Gastroesophageal sphincter (tissue), 4 donors: ENCODE results near the gene ZDHHC3. TPM values are rescaled to one million over a fixed set of nuclear protein-coding genes. Genes with fewer than 3 reads are reported as not detected.

Source experiments
- ATAC-seq: fragments of 150-250 bp; one replicate; pipeline ENCODE4 v1.9.1; 2016; ENCODE audit warnings: mild to moderate bottlenecking, moderate library complexity
- H3K27ac ChIP-seq, 4 donors: fragments of 200-600 bp; sonication (generic) in 3 of 4; 1 replicate in 3 of 4; 2 replicates in 1 of 4; pipeline ENCODE4 v1.5.1; 2016 to 2019
- H3K27me3 ChIP-seq: fragments of 200-600 bp; sonication (generic); one replicate; pipeline ENCODE4 v1.5.1; 2019
- H3K36me3 ChIP-seq, 2 donors: fragments of 200-600 bp; sonication (generic); one replicate each; pipeline ENCODE4 v1.5.1; 2019; ENCODE audit warnings: control low read depth in 1 of 2
- H3K4me1 ChIP-seq, 3 donors: fragments of 200-600 bp; sonication (generic); 1 replicate in 2 of 3; 2 replicates in 1 of 3; pipeline ENCODE4 v1.5.1; 2016 to 2019; ENCODE audit warnings: control low read depth in 2 of 3
- H3K4me3 ChIP-seq, 2 donors: fragments of 200-600 bp; sonication (generic); one replicate each; pipeline ENCODE4 v1.5.1; 2019; ENCODE audit warnings: mild to moderate bottlenecking in 1 of 2, moderate library complexity in 1 of 2
- H3K9me3 ChIP-seq, 3 donors: fragments of 200-600 bp; sonication (generic); one replicate each; pipeline ENCODE4 v1.5.1; 2017 to 2019; ENCODE audit warnings: control low read depth in 2 of 3
- EP300 ChIP-seq: sonication (generic); formaldehyde crosslinking; IDR thresholded peaks from one replicate; pipeline ENCODE4 v1.6.1; 2017; ENCODE audit warnings: antibody characterized with exemption, mild to moderate bottlenecking
- POLR2A ChIP-seq, 2 donors: fragments of 450-650 bp; IDR thresholded peaks; one replicate each; pipeline ENCODE4 v1.6.1; 2017; ENCODE audit warnings: antibody characterized with exemption in 2 of 2, mild to moderate bottlenecking in 2 of 2, moderate library complexity in 1 of 2
- POLR2AphosphoS5 ChIP-seq: sonication (generic); formaldehyde crosslinking; IDR thresholded peaks from one replicate; pipeline ENCODE4 v1.6.1; 2017; ENCODE audit warnings: antibody characterized with exemption
- WGBS, 2 donors: methylation state at CpG; one replicate each; pipeline ENCODE4 v1.1.5; 2018; ENCODE audit warnings: low coverage in 1 of 2; 5-methylcytosine and 5-hydroxymethylcytosine counted together
- total RNA-seq, 4 donors: library from RNA; depleted of rRNA; stranded (reverse); fragments of >200 nt; gene quantifications; one replicate each; pipeline ENCODE4 v1.1.0, GENCODE V29; 2016
- TF ChIP-seq, protein P1 (sequence below), 4 experiments: fragments of 200-600 bp in 2 of 4; fragments of 450-650 bp in 2 of 4; sonication (generic) in 1 of 4; IDR thresholded peaks; one replicate each; pipeline ENCODE4 v1.5.1; 2017 to 2019; ENCODE audit warnings: antibody characterized with exemption in 4 of 4, mild to moderate bottlenecking in 2 of 4, moderate library complexity in 2 of 4

Gene ZDHHC3
- total RNA-seq, 4 donors from 2014 or later, result 66.6 to 91.2 (median 78.5) TPM

DNA sequence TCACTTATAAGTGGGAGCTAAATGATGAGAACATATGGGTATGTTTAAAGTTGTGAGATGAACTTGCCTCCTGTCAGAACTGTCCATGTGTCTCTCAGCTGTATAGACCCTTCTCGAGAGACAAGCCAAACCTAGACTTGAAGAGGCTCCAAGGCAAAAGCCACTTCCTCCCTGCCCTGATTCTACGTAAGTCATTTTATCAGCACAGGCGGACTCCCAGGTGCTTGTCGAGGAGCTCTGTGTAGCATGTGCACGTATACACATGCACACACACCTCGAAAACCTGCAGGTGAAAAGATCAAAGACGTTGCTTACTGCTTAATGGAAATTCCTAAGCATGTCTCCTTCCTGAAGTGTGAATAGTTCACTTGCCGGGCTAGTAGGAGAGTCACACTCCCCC, 44.6 kb upstream of the ZDHHC3 start:
- no peak for ATAC-seq
- Histone ChIP-seq H3K27ac (no peak overlapping the region), H3K36me3 (peaks cover 0 to 5% of the 10 kb centered on the region in 2 donors), H3K27me3 (no peaks in the 10 kb centered on the region), H3K4me1 (peaks cover 3 to 34% (median 10%) of the 10 kb centered on the region in 3 donors), H3K9me3 (no peaks in the 10 kb centered on the region), H3K4me3 (no peak overlapping the region)
- TF ChIP-seq POLR2A (IDR thresholded peaks at IDR 0.05) (no peak), POLR2AphosphoS5 (no peak), EP300 (no peak)
- TF ChIP-seq, protein P1, sequence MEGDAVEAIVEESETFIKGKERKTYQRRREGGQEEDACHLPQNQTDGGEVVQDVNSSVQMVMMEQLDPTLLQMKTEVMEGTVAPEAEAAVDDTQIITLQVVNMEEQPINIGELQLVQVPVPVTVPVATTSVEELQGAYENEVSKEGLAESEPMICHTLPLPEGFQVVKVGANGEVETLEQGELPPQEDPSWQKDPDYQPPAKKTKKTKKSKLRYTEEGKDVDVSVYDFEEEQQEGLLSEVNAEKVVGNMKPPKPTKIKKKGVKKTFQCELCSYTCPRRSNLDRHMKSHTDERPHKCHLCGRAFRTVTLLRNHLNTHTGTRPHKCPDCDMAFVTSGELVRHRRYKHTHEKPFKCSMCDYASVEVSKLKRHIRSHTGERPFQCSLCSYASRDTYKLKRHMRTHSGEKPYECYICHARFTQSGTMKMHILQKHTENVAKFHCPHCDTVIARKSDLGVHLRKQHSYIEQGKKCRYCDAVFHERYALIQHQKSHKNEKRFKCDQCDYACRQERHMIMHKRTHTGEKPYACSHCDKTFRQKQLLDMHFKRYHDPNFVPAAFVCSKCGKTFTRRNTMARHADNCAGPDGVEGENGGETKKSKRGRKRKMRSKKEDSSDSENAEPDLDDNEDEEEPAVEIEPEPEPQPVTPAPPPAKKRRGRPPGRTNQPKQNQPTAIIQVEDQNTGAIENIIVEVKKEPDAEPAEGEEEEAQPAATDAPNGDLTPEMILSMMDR (IDR thresholded peaks at IDR 0.05), result no peak
- 72 to 90% methylated on average over 4 to 8 of the region's 8 CpGs for whole genome bisulfite sequencing, 2 donors

DNA sequence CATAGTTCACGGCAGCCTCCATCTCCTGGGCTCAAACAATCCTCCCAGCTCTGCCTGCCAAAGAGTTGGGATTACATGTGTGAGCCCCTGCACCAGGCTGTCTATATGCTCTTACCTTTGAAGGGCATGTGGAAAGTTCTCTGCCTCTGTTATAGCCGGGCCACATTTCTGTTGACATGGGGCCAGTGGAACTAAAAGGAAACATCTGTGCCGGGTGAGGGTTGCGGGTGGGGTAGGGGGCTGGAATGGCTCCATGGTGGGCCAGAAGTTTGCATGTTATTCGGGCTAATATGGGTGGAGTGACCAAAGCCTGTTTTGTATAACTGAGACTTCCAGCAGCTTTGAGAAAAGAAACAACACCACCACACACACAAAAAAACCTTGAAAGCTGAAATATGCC, 41.8 kb upstream of the ZDHHC3 start:
- Histone ChIP-seq H3K4me3 (no peak overlapping the region), H3K9me3 (no peaks in the 10 kb centered on the region), H3K36me3 (peaks cover 0 to 22% of the 10 kb centered on the region in 2 donors), H3K27ac (peak overlapping the region in 1 of 4 donors; percentile 38), H3K4me1 (peaks cover under 1 to 35% (median 4%) of the 10 kb centered on the region in 3 donors), H3K27me3 (no peaks in the 10 kb centered on the region)
- ATAC-seq, result no peak
- WGBS, 2 donors, result 45 to 62% methylated on average over 2 to 5 of the region's 5 CpGs
- TF ChIP-seq POLR2A (IDR thresholded peaks at IDR 0.05) (no peak), POLR2AphosphoS5 (no peak), EP300 (no peak)
- TF ChIP-seq, protein P1 (IDR thresholded peaks at IDR 0.05), result no peak

DNA sequence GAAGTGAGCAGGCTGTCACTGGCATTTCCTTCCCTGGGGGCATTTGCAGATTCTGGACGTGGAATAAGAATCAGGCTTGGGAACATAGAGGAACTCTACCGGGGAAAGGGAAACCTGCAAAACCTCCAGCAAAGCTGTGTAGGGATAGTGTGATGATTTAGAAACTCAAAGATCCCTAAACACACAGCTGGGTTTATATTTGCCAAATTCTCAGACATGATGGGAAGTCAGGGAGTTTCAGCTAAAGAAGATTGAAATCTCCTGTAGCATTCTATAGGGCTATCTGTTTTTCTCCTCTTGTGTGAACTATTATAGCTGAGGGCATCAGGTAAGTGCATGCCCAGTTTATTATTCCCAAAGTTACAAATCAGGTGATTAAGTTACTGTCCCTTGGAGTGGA, 40.9 kb upstream of the ZDHHC3 start:
- no peaks in the 10 kb centered on the region for H3K27me3 ChIP-seq
- no peak for ATAC-seq
- peaks cover 6 to 39% (median 10%) of the 10 kb centered on the region in 3 donors for H3K4me1 ChIP-seq
- H3K27ac ChIP-seq, result no peak overlapping the region
- 20 to 74% methylated on average over 1 to 2 of the region's 2 CpGs for WGBS, 2 donors
- H3K9me3 ChIP-seq, result no peaks in the 10 kb centered on the region
- TF ChIP-seq POLR2AphosphoS5, result no peak
- TF ChIP-seq, protein P1 (IDR thresholded peaks at IDR 0.05), result no peak
- TF ChIP-seq POLR2A (IDR thresholded peaks at IDR 0.05), result no peak
- TF ChIP-seq EP300, result no peak
- H3K36me3 ChIP-seq, result peaks cover 0 to 27% of the 10 kb centered on the region in 2 donors
- no peak overlapping the region for H3K4me3 ChIP-seq

DNA sequence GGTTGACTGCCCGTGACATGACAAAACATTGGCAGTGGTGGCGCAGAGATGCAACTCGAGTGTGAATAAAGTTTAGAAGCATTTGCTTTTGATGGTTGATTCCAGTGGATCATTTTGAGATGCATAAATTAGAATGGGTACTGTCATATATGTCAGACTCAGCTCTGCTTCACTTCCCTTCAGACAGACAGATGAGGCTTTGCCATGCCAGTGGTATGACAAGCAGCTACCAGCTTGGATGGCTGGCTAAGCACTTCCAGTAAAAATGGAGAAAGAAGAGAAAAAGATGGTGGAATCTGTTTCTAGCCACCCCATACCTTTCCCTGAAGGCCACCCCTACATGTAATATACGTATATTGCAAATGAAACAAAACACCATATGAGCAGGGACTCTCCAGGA, 36.6 kb upstream of the ZDHHC3 start:
- WGBS, 2 donors, result 79 to 90% methylated on average over 2 to 4 of the region's 4 CpGs
- peaks cover 6 to 49% (median 26%) of the 10 kb centered on the region in 3 donors for H3K4me1 ChIP-seq
- TF ChIP-seq EP300 (no peak), POLR2AphosphoS5 (no peak), POLR2A (IDR thresholded peaks at IDR 0.05) (no peak)
- TF ChIP-seq, protein P1 (IDR thresholded peaks at IDR 0.05), result no peak

DNA sequence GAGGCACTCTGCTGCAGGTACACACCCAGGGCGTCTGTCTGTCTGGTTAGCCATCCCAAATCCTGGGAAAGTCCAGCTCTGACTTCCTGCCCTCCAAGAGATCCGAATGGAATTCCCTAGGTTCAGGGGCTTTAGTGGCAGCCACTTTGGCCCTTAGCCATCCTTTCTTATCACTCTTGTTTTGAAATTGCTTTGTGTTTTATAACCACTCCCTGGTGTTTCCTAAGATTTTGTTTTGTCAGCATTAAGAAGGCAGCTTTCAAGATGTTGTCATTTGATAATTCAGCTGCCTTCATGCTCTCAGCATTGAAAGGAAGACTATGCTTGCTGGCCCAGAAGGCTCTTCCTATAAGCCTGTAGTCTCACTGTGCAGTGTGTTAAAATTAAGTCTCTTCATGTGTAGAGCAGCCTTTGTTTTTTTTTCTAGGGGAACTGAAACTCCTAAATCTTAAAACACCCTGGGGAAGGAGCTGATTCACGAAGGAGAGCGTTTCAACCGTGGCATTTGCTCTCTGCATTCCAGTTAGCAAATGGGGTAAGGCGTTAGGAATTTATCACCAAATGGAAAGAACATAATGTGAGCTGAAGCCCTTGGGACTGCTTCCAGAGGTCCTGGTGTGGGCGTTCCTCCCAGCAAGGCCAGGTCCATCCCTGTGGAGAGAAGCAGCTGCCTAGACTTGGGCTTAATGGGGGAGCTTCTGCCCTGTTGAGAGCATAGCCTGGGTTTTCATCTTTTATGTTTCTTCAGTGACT, 36.0 kb upstream of the ZDHHC3 start:
- 18 to 36% methylated on average over 7 of the region's 7 CpGs for WGBS, 2 donors
- H3K27me3 ChIP-seq, result no peaks in the 10 kb centered on the region
- TF ChIP-seq EP300 (no peak), POLR2AphosphoS5 (peak; percentile 88), POLR2A (IDR thresholded peaks at IDR 0.05) (no peak)
- TF ChIP-seq, protein P1 (IDR thresholded peaks at IDR 0.05), result no peak
- peaks cover 0 to 51% of the 10 kb centered on the region in 2 donors for H3K36me3 ChIP-seq
- H3K4me3 ChIP-seq, result peak overlapping the region in 1 of 2 donors; percentile 4
- peak overlapping the region; percentile 83 to 93 (median 88) for H3K27ac ChIP-seq
- H3K9me3 ChIP-seq, result no peaks in the 10 kb centered on the region
- ATAC-seq, result peak; percentile 93
- peaks cover 6 to 43% (median 26%) of the 10 kb centered on the region in 3 donors for H3K4me1 ChIP-seq

More for the DNA sequence above, 36.6 kb upstream of the ZDHHC3 start:
- Histone ChIP-seq H3K9me3 (no peaks in the 10 kb centered on the region), H3K36me3 (peaks cover 0 to 44% of the 10 kb centered on the region in 2 donors), H3K27me3 (no peaks in the 10 kb centered on the region), H3K4me3 (no peak overlapping the region), H3K27ac (peak overlapping the region; percentile 83 to 93 (median 88))
- no peak for ATAC-seq
